Ovary (tissue), 9 donors: ENCODE measurements around the gene TUBB4B. TPM values are rescaled to one million over a fixed set of nuclear protein-coding genes. Genes with fewer than 3 reads are reported as not detected.

Experiments used
- DNase-seq, 5 donors: peaks; one replicate each; pipeline ENCODE4 v3.0.0-alpha.2; 2019 to 2020
- H3K27ac ChIP-seq, 2 donors: fragments of 200-600 bp; one replicate each; pipeline versions ENCODE4 v1.5.1 to v1.8.0; 2019 to 2022
- H3K27me3 ChIP-seq: fragments of 200-600 bp; one replicate; pipeline ENCODE4 v1.8.0; 2022
- H3K36me3 ChIP-seq: fragments of 200-600 bp; sonication (generic); one replicate; pipeline ENCODE4 v1.5.1; 2019
- H3K4me1 ChIP-seq: one replicate; pipeline ENCODE4 v1.8.1; 2013; ENCODE audit warnings: mild to moderate bottlenecking, moderate library complexity; ENCODE audit not compliant: insufficient read depth
- H3K4me3 ChIP-seq: fragments of 200-600 bp; sonication (generic); one replicate; pipeline ENCODE4 v1.5.1; 2017
- H3K9me3 ChIP-seq, 2 donors: fragments of 200-600 bp in 1 of 2; sonication (generic) in 1 of 2; one replicate each; pipeline versions ENCODE4 v1.5.1 to v1.8.1; 2013 to 2019; ENCODE audit warnings: mild to moderate bottlenecking in 1 of 2, moderate library complexity in 1 of 2
- EP300 ChIP-seq: sonication (generic); formaldehyde crosslinking; IDR thresholded peaks from one replicate; pipeline ENCODE4 v1.6.1; 2017; ENCODE audit warnings: antibody characterized with exemption
- POLR2A ChIP-seq: fragments of 450-650 bp; IDR thresholded peaks from one replicate; pipeline ENCODE4 v1.6.1; 2017; ENCODE audit warnings: antibody characterized with exemption, mild to moderate bottlenecking, moderate library complexity
- WGBS, 3 donors: extraction: QIAGEN DNeasy Blood & Tissue Kit in 1 of 3; methylation state at CpG; one replicate each; pipeline versions ENCODE4 v1.1.5 to v1.1.7; 2013 to 2017; 5-methylcytosine and 5-hydroxymethylcytosine counted together
- intact Hi-C, 4 donors: fragments of 100-400 bp; cut with DNase I; formaldehyde crosslinking; loops; one replicate each; pipeline versions ENCODE4 v1.11.0 to v1.15.1; 2022 to 2023
- polyA plus RNA-seq, 2 donors: library from polyadenylated mRNA; stranded (reverse); fragments of 200-250 nt in 1 of 2; fragments of 350-450 nt in 1 of 2; fragmentation: Illumina TruSeq in 1 of 2; extraction: RNeasy Lipid Tissue Mini Kit (QIAGEN cat#74804) in 1 of 2; gene quantifications; one replicate each; pipeline ENCODE4 v1.2.3, GENCODE V29; 2013 to 2014
- total RNA-seq, 7 donors: library from RNA; depleted of rRNA in 2 of 7; stranded (reverse); fragments of >200 nt in 2 of 7; fragmentation: NEBNext Ultra II Directional in 3 of 7; extraction: Animal tissue kit (Norgen Biotek cat#: 25700) in 3 of 7; gene quantifications; one replicate each; pipeline versions ENCODE4 v1.1.0 to v1.2.4, GENCODE V29; 2016 to 2023
- TF ChIP-seq, protein P1 (sequence below), 3 donors: fragments of 450-650 bp in 2 of 3; fragments of 200-600 bp in 1 of 3; IDR thresholded peaks; one replicate each; pipeline versions ENCODE4 v1.5.1 to v1.8.0; 2016 to 2022; ENCODE audit warnings: antibody characterized with exemption in 3 of 3, mild to moderate bottlenecking in 1 of 3
- donor health status: DM: no; HTN: no; CAD: no; lungs with moderate emphysema.
- donor health status: DM: no; HTN: no; CAD: no.
- donor health status: Bipolar disorder and iron deficiency.
- donor health status: DM: yes; HTN: yes; CAD: no.
- donor health status: DM: no; HTN: no; CAD: no.
- donor health status: DM: yes; HTN: yes; CAD: no.

The TUBB4B gene
- total and polyA plus RNA-seq, 9 donors = 62.8 to 234 (median 135) TPM

DNA sequence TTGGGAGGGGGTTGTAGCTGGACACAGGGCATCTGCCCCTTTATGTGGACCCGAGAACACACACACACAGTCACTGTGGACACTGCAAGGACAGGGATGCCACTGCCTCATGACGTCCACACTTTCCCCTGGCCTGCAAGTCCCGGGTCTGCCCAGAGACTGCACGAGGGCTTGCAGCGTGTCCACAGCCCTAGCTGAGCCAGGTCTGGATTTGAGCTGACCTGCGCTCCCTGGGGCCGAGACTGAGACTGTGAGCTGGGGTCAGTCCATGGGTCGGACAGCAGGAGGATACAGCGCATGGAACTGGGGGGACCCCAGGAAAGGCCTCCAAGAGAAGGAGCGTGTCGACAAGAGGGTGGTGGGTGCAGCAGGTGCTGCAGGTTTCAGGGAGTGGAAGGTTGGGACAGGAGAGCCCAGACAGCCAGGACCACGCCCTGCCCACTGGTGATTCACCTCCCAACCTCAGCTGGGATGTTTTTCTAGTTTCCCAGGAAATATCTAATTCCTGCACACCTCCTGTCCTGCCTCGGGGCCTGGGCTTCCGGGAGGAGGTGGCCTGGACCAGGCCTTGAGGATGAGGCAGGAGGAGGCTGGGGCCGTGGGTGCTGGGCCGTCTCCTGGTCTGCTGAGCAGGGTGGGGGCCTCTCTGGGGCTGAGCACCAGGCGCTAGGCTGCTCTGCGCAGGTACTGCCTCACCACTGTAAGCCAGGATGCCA lies 14.6 kb upstream of the TUBB4B start:
- DNase-seq = no peak
- Histone ChIP-seq H3K9me3 (no peaks in the 10 kb centered on the region), H3K36me3 (no peaks in the 10 kb centered on the region), H3K27ac (no peak overlapping the region), H3K4me3 (no peak overlapping the region), H3K27me3 (peaks cover 12% of the 10 kb centered on the region), H3K4me1 (peaks cover 6% of the 10 kb centered on the region)
- intact Hi-C loops = loop anchor here in 3 of 4 donors (5.0 to 10.0 kb wide), 3 partner anchors 99 to 442 kb away; no protein-coding TSS in a partner anchor
- TF ChIP-seq EP300 (no peak), POLR2A (no peak)
- TF ChIP-seq, protein P1, sequence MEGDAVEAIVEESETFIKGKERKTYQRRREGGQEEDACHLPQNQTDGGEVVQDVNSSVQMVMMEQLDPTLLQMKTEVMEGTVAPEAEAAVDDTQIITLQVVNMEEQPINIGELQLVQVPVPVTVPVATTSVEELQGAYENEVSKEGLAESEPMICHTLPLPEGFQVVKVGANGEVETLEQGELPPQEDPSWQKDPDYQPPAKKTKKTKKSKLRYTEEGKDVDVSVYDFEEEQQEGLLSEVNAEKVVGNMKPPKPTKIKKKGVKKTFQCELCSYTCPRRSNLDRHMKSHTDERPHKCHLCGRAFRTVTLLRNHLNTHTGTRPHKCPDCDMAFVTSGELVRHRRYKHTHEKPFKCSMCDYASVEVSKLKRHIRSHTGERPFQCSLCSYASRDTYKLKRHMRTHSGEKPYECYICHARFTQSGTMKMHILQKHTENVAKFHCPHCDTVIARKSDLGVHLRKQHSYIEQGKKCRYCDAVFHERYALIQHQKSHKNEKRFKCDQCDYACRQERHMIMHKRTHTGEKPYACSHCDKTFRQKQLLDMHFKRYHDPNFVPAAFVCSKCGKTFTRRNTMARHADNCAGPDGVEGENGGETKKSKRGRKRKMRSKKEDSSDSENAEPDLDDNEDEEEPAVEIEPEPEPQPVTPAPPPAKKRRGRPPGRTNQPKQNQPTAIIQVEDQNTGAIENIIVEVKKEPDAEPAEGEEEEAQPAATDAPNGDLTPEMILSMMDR (IDR thresholded peaks at IDR 0.05) = no peak
- 55 to 65% (median 61%) methylated on average over 18 of the region's 18 CpGs for WGBS, 3 donors

DNA sequence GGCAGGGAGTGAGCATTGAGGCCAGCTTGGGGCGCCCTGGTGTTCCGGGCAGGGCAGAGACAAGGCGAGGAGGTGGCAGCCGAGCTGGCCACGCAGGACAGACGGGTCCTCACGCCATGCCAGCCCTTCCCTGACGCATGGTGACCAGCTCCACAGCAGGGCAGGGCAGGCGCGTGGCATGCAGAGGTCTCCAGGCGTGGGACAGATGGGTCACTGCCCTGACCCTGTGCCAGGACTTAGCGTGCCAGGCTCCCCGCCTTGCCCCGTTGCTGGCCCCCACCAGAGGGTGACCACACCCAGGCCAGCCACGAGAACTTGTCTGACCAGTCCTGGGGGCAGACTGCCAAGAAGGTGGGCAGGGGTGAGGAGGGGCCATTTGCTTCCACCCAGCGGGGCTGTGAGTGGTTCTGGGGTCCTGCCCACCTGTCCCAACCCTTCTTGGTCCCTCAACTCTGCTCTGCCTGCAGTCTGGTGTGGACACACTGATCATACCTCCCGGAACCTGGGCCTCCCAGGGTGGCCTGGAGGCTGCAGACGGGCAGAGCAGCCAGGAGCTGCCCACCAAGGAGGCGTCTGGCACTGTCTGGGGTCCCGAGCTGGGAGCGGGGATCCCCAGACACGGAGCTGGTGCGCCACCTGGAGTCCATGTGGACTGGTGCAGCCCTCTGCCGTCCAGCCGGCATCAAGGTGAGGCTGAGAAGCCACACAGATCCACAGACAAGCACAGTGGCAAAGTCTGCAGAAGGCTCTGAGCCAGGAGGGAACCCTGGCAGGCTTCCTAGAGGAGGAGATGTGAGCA lies 13.8 kb upstream of the TUBB4B start, which contains the start of gene RNF224:
TSS of gene RNF224 (plus strand) at position 449 of the 799 bp plus-strand sequence. CDS start 834 bp downstream, outside the sequence.
- Histone ChIP-seq H3K27ac (no peak within 1 kb of the TSS), H3K4me3 (no peak within 1 kb of the TSS), H3K27me3 (peaks cover 12% of the 10 kb centered on the region)

DNA sequence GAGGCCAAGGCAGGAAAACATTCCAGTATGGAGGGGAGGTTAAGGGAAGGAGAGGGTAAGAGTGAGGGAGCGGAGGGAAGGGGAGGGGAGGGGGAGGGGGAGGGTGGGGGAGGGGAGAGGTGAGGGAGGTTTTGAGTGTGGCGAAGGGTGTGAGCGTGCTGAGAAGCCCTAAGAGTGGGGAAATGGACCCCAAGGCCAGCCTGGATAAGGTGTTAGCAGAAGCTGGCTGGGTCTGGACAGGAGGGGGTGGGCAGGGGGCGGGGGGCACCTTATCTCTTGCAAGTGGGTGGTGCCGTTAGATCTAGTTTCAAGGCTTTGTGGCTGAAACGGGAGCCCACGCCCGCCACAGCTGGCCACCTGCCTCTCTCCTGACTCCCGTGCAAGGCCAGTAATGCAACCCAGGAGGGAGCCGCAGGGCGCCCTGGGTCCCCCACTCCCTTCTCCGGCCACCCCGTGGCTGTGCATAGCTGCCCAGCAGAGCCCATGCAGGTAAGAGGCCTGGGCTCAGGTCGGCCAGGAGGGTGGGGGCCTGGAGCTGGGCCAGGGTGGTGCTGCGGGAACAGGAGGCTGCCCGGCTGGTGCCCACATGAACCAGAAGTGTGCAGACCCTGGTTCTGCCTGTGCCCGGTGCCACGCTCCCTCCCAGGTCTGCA lies 13.1 kb upstream of the TUBB4B start:
- Histone ChIP-seq H3K27ac (no peak overlapping the region), H3K4me1 (peaks cover under 1% of the 10 kb centered on the region), H3K4me3 (no peak overlapping the region), H3K9me3 (no peaks in the 10 kb centered on the region), H3K27me3 (peaks cover 12% of the 10 kb centered on the region), H3K36me3 (no peaks in the 10 kb centered on the region)
- 8 to 27% (median 13%) methylated on average over 15 to 18 of the region's 18 CpGs for WGBS, 3 donors
- TF ChIP-seq POLR2A (no peak), EP300 (no peak)
- TF ChIP-seq, protein P1 (IDR thresholded peaks at IDR 0.05) = no peak
- intact Hi-C loops = loop anchor here in 3 of 4 donors (5.0 to 10.0 kb wide), 3 partner anchors 101 to 443 kb away; no protein-coding TSS in a partner anchor
- no peak for DNase-seq

More for the DNA sequence above, 13.8 kb upstream of the TUBB4B start, which contains the start of gene RNF224:
- no peak for TF ChIP-seq EP300
- TF ChIP-seq, protein P1 (IDR thresholded peaks at IDR 0.05) = peak; percentile 35 to 77 (median 63)
- 29 to 35% (median 32%) methylated on average over 25 of the region's 25 CpGs for whole genome bisulfite sequencing, 3 donors
- peaks cover 6% of the 10 kb centered on the region for H3K4me1 ChIP-seq
- intact Hi-C loops = loop anchor here in 3 of 4 donors (5.0 to 10.0 kb wide), 3 partner anchors 100 to 442 kb away; no protein-coding TSS in a partner anchor
- no peaks in the 10 kb centered on the region for H3K36me3 ChIP-seq
- no peaks in the 10 kb centered on the region for H3K9me3 ChIP-seq
- peak; percentile 59 to 80 (median 72) for DNase-seq

DNA sequence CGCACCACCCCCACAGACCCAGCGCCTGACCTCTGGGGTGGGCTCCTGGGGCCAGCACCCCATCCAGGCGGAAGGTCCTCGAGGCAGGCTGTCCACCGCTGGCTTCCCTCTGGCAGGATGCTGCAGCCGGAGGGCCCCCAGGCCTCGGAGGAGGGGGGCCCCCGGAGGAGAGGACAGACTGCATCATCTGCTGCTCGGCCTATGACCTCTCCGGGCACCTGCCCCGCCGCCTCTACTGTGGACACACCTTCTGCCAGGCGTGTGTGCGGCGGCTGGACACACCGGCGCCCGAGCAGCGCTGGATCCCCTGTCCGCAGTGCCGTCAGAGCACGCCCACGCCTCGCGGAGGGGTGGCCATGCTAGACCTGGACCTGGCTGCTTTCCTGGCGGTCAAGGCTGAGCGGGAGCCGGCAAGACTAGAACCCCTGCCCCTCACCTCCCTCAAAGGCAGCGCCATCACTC lies 12.6 kb upstream of the TUBB4B start:
- Histone ChIP-seq H3K36me3 (no peaks in the 10 kb centered on the region), H3K27me3 (peaks cover 12% of the 10 kb centered on the region), H3K9me3 (no peaks in the 10 kb centered on the region), H3K27ac (no peak overlapping the region), H3K4me3 (no peak overlapping the region), H3K4me1 (no peaks in the 10 kb centered on the region)
- 11 to 32% (median 16%) methylated on average over 28 to 29 of the region's 29 CpGs for WGBS, 3 donors
- DNase-seq = no peak
- intact Hi-C loops = loop anchor here in 3 of 4 donors (5.0 to 10.0 kb wide), 3 partner anchors 101 to 444 kb away; no protein-coding TSS in a partner anchor
- no peak for TF ChIP-seq POLR2A
- TF ChIP-seq, protein P1 (IDR thresholded peaks at IDR 0.05) = no peak
- TF ChIP-seq EP300 = no peak
